ENCODE results near the gene MKNK1. TPM values are rescaled to one million over a fixed set of nuclear protein-coding genes. Genes with fewer than 3 reads are reported as not detected.

MKNK1 gene
- polyA plus RNA-seq, 1 donor, result 30.3 TPM

DNA sequence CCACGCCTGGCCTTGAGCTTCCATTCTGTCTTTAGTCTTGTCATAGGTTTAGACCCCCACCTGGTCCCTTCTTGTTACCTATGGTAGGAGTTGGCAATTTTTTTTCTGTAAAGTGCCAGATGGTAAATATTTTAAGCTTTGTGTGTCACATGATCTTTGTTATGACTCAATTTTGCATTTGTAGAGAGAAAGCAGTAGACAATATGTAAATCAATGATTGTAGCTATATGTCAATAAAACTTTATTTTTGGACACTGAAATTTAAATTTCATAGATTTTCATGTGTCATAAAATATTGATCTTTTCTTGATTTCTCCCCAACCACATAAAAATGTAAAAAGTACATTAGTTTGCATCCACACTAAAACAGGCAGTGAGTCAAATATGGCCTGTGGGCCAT lies 8.0 kb downstream of the MKNK1 start:
- DNase-seq (ENCODE audit: low read depth), result no peak

GRCh38 chr1:46595127-46595526 lies 8.9 kb downstream of the MKNK1 start:
- peak; percentile 28 for DNase-seq (ENCODE audit: low read depth)

GRCh38 chr1:46594063-46594462 lies 10.0 kb downstream of the MKNK1 start:
- no peak for DNase-seq (ENCODE audit: low read depth)

GRCh38 chr1:46592823-46593222 lies 11.2 kb downstream of the MKNK1 start:
- no peak for DNase-seq (ENCODE audit: low read depth)

GRCh38 chr1:46589529-46589928 lies 14.5 kb downstream of the MKNK1 start:
- DNase-seq (ENCODE audit: low read depth), result no peak

GRCh38 chr1:46587069-46587468 lies 17.0 kb downstream of the MKNK1 start:
- no peak for DNase-seq (ENCODE audit: low read depth)

GRCh38 chr1:46585312-46585938 lies 18.6 kb downstream of the MKNK1 start:
- no peak for DNase-seq (ENCODE audit: low read depth)

GRCh38 chr1:46583494-46583893 lies 20.6 kb downstream of the MKNK1 start:
- no peak for DNase-seq (ENCODE audit: low read depth)

DNA sequence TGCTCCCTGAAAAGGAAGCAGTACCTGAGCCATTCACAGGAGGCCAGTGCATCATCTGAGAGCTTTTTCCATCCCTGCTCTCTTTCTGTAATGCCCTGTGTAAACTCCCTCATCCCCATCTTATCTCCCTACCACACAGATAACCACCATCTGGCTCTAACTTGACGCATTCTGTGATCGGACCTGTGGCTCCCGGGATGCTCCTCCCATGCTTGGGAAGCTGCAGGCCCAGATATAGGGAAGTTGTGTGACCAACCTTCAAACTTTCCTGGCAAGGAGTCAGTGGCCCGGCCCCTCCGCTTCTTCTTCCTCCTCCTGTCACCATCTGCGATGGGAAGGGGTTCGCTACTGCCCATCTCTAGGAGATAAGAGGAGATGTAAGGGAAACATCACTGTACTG lies 21.1 kb downstream of the MKNK1 start:
- no peak for DNase-seq (ENCODE audit: low read depth)

- DNase-seq (ENCODE audit: low read depth), result no peak
Measured at GRCh38 chr1:46581681-46582455, 22.2 kb downstream of the MKNK1 start.

GRCh38 chr1:46580140-46580903 lies 23.7 kb downstream of the MKNK1 start:
- DNase-seq (ENCODE audit: low read depth), result no peak

- no peak for DNase-seq (ENCODE audit: low read depth)
Measured at GRCh38 chr1:46577671-46578070, 26.4 kb downstream of the MKNK1 start.

GRCh38 chr1:46576596-46576995 lies 27.5 kb downstream of the MKNK1 start:
- DNase-seq (ENCODE audit: low read depth), result no peak

GRCh38 chr1:46575778-46576177 lies 28.3 kb downstream of the MKNK1 start:
- DNase-seq (ENCODE audit: low read depth), result no peak

GRCh38 chr1:46575300-46575699 lies 28.8 kb downstream of the MKNK1 start:
- no peak for DNase-seq (ENCODE audit: low read depth)

DNA sequence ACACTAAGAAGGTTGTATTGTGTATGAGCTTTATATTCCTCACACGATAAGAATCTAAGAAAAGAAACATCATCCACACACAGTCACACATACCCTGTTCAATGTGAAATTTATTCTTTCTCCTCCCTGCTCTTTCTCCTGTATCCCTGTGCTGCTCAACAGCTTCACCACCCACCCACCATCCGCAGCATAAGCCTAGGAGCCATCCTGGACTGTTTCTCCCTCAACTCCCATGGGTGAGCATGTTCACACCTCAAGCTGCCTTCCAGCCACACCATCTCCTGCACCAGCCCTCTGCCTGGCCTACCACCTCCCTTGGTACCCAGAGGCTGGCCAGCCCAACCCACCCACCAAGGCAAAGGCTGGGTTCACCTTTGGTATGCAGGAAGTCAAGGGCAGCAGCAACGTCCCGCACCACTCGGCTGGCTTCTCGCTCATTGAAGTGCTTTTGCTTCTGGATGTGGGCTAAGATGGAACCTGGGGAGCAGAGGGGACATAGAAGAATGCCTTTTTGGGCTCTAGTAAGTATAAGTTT lies 32.3 kb downstream of the MKNK1 start:
- DNase-seq (ENCODE audit: low read depth), result no peak

- DNase-seq (ENCODE audit: low read depth), result no peak
Measured at GRCh38 chr1:46569884-46570725, 34.0 kb downstream of the MKNK1 start.

DNA sequence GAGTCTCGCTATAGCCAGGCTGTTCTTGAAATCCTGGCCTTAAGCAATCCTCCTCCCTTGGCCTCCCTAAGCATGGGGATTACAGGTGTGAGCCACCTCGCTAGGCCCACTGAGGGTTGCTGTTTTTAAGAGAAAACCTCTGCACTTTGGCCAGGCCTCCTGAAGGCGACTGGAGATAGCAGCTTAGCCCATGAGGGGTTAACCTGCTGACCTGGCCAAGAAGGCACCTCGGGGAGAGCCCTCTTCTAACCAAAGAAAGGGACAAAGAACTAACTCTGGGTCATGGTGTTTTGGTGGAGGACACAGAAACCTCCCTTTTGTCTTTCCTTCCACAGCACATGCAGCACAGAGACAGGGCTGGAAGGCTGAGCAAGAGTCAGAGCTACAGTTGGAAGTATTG lies 35.0 kb downstream of the MKNK1 start:
- no peak for DNase-seq (ENCODE audit: low read depth)

GRCh38 chr1:46568461-46568891 lies 35.6 kb downstream of the MKNK1 start:
- DNase-seq (ENCODE audit: low read depth), result no peak

GRCh38 chr1:46563341-46563740 lies 40.7 kb downstream of the MKNK1 start:
- DNase-seq (ENCODE audit: low read depth), result no peak

GRCh38 chr1:46562498-46562897 lies 41.6 kb downstream of the MKNK1 start:
- no peak for DNase-seq (ENCODE audit: low read depth)
